Small intestine (tissue), 7 donors: Measurements from ENCODE around the gene CHRNB2. TPM values are rescaled to one million over a fixed set of nuclear protein-coding genes. Genes with fewer than 3 reads are reported as not detected.

Experiments
- DNase-seq, 2 donors: peaks; one replicate each; pipeline versions ENCODE4 v3.0.0 to v3.0.0-alpha.2; 2013
- FAIRE-seq: peaks from 2 replicates; lab custom pipeline; 2012; peaks lifted over from hg19 to GRCh38; lab: Jason Lieb, UNC
- H3K27ac ChIP-seq, 3 donors: one replicate each; pipeline ENCODE4 v1.5.1; 2013; ENCODE audit warnings: low read length in 2 of 3, mild to moderate bottlenecking in 2 of 3, control low read depth in 1 of 3, inconsistent platforms in 1 of 3, low read depth in 1 of 3, moderate library complexity in 1 of 3
- H3K27me3 ChIP-seq, 3 donors: one replicate each; pipeline ENCODE4 v1.6.1; 2013; ENCODE audit warnings: low read length in 3 of 3, inconsistent platforms in 1 of 3; ENCODE audit not compliant: control insufficient read depth in 3 of 3, insufficient read depth in 3 of 3
- H3K36me3 ChIP-seq, 3 donors: one replicate each; pipeline ENCODE4 v1.6.1; 2013; ENCODE audit warnings: low read length in 3 of 3, inconsistent platforms in 1 of 3, low read depth in 1 of 3, mild to moderate bottlenecking in 1 of 3, moderate library complexity in 1 of 3; ENCODE audit not compliant: control insufficient read depth in 3 of 3, insufficient read depth in 2 of 3
- H3K4me1 ChIP-seq, 3 donors: one replicate each; pipeline ENCODE4 v1.6.1; 2013; ENCODE audit warnings: low read length in 2 of 3, inconsistent platforms in 1 of 3, low read depth in 1 of 3, mild to moderate bottlenecking in 1 of 3, moderate library complexity in 1 of 3; ENCODE audit not compliant: control insufficient read depth in 3 of 3, insufficient read depth in 2 of 3
- H3K4me3 ChIP-seq, 3 donors: one replicate each; pipeline ENCODE4 v1.5.1; 2013; ENCODE audit warnings: low read length in 3 of 3, control low read depth in 1 of 3, inconsistent platforms in 1 of 3, low read depth in 1 of 3, mild to moderate bottlenecking in 1 of 3, moderate library complexity in 1 of 3
- H3K9me3 ChIP-seq, 2 donors: one replicate each; pipeline ENCODE4 v1.6.1; 2013; ENCODE audit warnings: low read depth in 1 of 2, low read length in 1 of 2; ENCODE audit not compliant: control insufficient read depth in 2 of 2, insufficient read depth in 1 of 2
- WGBS, 3 donors: extraction: QIAGEN DNeasy Blood & Tissue Kit; methylation state at CpG; one replicate each; pipeline ENCODE4 v1.1.7; 2013; 5-methylcytosine and 5-hydroxymethylcytosine counted together
- polyA plus RNA-seq, 4 donors: library from polyadenylated mRNA; stranded (reverse) in 3 of 4; unstranded in 1 of 4; fragments of 200-250 nt in 3 of 4; fragments of 120-200 nt in 1 of 4; gene quantifications; one replicate each; pipeline versions ENCODE4 v1.2.1 to v1.2.3, GENCODE V29; 2013
- donor health status: healthy with polysubstance abuse.
- donor health status: control.
- donor health status: control.
- donor health status: Bipolar disorder and iron deficiency.
- donor health status: healthy.

Gene CHRNB2
- polyA plus RNA-seq, 4 donors = 0.75 to 0.95 TPM; not detected in 2

DNA sequence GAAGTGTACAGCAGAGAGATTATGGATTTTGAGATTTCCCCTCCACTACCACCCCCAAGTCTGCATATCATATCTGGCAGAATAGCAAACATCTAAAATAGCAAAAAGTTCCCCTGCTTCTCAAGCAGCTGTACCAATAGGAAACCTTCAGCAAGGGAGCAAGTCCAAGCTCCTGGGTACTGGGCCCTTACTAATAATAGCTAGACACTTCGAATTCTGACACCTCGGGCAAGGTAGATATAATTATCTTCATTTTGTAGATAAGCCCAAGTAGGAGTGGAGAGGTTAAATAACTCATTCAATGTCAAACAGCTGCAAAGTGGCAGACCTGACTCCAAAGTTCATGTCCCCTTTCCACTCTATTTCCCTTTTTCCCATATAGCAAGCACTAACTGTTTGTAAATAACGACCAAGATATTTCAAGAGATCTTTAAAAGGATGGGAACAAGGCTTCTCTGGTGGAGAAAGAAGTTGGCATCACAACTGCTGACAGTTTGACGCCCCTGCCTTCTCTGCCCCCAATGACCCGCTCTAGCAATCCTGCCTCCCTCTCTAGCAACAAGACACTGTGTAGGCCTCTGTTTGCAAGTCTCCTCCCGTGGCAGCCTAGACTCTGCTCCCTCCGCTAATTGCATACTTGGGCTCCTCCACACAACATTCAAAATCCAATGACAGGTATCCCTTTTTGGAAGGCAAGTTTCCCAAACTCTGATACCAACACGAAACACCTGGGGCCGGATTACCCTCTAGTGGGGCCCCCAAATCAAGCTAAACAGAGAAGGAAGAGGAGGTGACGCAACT is 59.1 kb downstream of the CHRNB2 start:
- FAIRE-seq (no peak), DNase-seq (peak; percentile 29 to 79)
- H3K27me3 ChIP-seq = no peaks in the 10 kb centered on the region
- peaks cover 2 to 8% (median 4%) of the 10 kb centered on the region in 3 donors for H3K4me1 ChIP-seq
- H3K9me3 ChIP-seq = no peaks in the 10 kb centered on the region
- peaks cover 0 to 9% (median 0%) of the 10 kb centered on the region in 3 donors for H3K36me3 ChIP-seq
- peak overlapping the region; percentile 98 to 100 (median 99) for H3K4me3 ChIP-seq
- peak overlapping the region; percentile 82 to 95 (median 93) for H3K27ac ChIP-seq
- 8 to 12% (median 11%) methylated on average over 10 of the region's 10 CpGs for WGBS, 3 donors

DNA sequence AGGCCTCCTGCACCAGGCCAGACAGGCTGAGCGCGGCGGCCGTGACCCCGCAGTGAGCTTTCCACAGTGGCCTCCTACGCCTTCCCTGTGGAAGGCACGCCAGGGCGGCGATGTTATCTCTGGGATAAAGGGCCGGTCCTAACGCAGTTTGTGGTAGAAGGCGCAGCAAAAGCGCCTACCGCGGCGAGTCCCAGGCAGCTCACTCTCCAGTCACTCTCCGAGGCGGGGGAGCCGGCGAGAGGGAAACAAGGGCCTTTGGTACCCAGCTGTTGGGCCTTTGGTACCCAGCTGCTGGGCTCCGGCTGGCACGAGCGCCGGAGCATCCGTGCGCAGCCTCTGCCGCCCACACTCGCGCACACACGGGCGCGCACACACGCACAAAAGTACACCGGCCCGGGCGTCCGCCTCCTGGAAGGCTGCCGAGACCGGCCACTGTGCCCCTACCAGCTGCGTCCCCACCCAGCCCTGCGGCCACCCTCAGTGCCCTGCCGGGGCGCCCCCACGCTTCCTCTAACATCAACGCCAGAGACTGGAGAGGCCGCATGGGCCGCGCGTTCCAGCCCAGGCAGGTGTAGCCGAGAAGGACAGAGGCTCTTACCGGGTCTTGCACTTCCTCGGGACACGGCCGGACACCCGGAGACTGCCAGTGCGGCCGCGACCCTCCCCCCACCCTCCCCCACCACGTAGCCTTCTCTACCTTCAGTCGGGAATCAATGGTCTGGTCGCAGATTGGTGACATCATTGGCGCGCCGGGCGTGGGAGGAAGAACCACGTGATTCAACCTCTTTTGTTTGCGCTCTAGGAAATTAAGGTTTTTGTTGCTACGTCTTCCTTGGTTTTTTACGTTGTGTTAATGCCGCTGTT is 59.9 kb downstream of the CHRNB2 start:
- no peaks in the 10 kb centered on the region for H3K9me3 ChIP-seq
- FAIRE-seq (no peak), DNase-seq (peak; percentile 89 to 96)
- H3K4me3 ChIP-seq = peak overlapping the region; percentile 98 to 100 (median 99)
- H3K27me3 ChIP-seq = no peaks in the 10 kb centered on the region
- peaks cover 0 to 4% (median 0%) of the 10 kb centered on the region in 3 donors for H3K36me3 ChIP-seq
- 0 to 1% (median 0%) methylated on average over 60 to 70 of the region's 70 CpGs for WGBS, 3 donors
- peak overlapping the region; percentile 82 to 95 (median 93) for H3K27ac ChIP-seq
- H3K4me1 ChIP-seq = peaks cover 2 to 8% (median 4%) of the 10 kb centered on the region in 3 donors

DNA sequence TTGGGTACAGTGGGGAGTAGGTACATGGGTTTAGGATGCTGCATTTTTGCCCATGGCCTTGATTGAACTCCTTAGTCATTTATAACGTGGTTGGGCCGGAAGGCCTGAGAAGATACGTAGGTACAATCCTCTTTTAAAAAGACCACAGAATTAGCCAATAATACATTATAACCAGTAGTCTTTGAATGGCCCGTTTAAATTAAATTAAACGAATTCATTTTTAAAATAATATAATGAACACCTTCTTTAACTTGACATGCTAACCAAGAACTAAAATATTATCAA is 60.5 kb downstream of the CHRNB2 start:
- FAIRE-seq (no peak), DNase-seq (no peak)
- H3K4me1 ChIP-seq = peaks cover 2 to 8% (median 4%) of the 10 kb centered on the region in 3 donors
- H3K9me3 ChIP-seq = no peaks in the 10 kb centered on the region
- H3K27ac ChIP-seq = peak overlapping the region; percentile 82 to 95 (median 93)
- peaks cover 0 to 4% (median 0%) of the 10 kb centered on the region in 3 donors for H3K36me3 ChIP-seq
- peak overlapping the region; percentile 98 to 100 (median 99) for H3K4me3 ChIP-seq
- H3K27me3 ChIP-seq = no peaks in the 10 kb centered on the region
- 7 to 11% (median 10%) methylated on average over 5 of the region's 5 CpGs for WGBS, 3 donors

DNA sequence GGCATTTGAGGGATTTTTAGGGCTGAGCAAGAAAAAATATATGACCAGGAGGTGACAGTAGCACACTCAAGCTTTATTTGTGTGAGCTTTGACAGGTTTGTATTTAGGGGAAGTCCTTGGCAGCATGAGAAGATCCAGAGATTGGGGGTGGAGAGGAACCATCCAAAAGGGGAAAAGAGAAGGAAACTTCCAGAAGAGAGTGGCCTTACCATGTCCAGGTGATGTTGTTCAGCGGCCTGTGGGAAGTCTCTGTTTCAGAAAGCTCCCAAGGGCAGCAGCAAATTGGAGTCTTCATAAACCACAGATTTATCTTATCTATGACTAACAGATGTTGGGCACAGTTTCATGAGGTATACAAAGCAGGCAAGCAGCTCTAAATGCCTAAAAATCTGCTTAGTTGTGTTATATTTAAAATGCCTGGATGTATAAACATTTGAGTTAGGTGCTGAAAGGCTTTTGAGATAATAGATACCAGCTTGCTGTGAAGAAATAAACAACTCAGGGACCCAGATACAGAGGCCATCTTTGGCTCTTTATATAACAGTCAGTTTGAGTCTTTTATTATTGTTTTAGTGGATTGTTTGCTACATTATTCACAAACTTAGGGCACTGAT is 61.6 kb downstream of the CHRNB2 start:
- H3K27me3 ChIP-seq = no peaks in the 10 kb centered on the region
- FAIRE-seq (no peak), DNase-seq (no peak)
- WGBS, 3 donors = 77 to 91% (median 82%) methylated on average over 1 of the region's 1 CpG
- H3K4me1 ChIP-seq = peaks cover 2 to 8% (median 4%) of the 10 kb centered on the region in 3 donors
- no peaks in the 10 kb centered on the region for H3K36me3 ChIP-seq
- H3K27ac ChIP-seq = no peak overlapping the region
- no peak overlapping the region for H3K4me3 ChIP-seq
- H3K9me3 ChIP-seq = no peaks in the 10 kb centered on the region

Other genes with a start within 250 kb of the CHRNB2 start
- 100 to 1,000 TPM in 1 of 4 donors, 10 to 100 TPM in 1, 1 to 10 TPM in 1, under 1 TPM in 1; 0.30 to 103 (median 22.5) TPM for gene AQP10, start 246.7 kb upstream of the CHRNB2 start, polyA plus RNA-seq
- gene ATP8B2, start 242.3 kb upstream of the CHRNB2 start, polyA plus RNA-seq = 10 to 100 TPM in 3 of 4 donors, 1 to 10 TPM in 1; 3.9 to 19.7 (median 14.9) TPM
- gene IL6R, start 162.4 kb upstream of the CHRNB2 start, polyA plus RNA-seq = 10 to 100 TPM in 3 of 4 donors, 1 to 10 TPM in 1; 8.8 to 21.2 (median 11.2) TPM
- 1 to 10 TPM in 2 of 4 donors, under 1 TPM in 1, not detected in 1; 0.81 to 3.4 (median 1.6) TPM for gene TDRD10, start 65.6 kb upstream of the CHRNB2 start, polyA plus RNA-seq
- gene SHE, start 65.4 kb upstream of the CHRNB2 start, polyA plus RNA-seq = 10 to 100 TPM in 1 of 4 donors, 1 to 10 TPM in 2, under 1 TPM in 1; 0.67 to 15.5 (median 3.3) TPM
- 10 to 100 TPM; 37.1 to 69.1 (median 38.6) TPM for gene UBE2Q1, start 9.1 kb upstream of the CHRNB2 start, polyA plus RNA-seq
- gene ADAR, start 40.4 kb downstream of the CHRNB2 start, polyA plus RNA-seq = 100 to 1,000 TPM in 1 of 4 donors, 10 to 100 TPM in 3; 28.6 to 120 (median 47.5) TPM